WTC11 (cell line): ENCODE measurements around the gene LGR4.

Experiments
- FOXJ3 ChIP-seq: sonication (generic); formaldehyde crosslinking; IDR thresholded peaks from 2 replicates; pipeline ENCODE4 v1.9.0; 2021; ENCODE audit warnings: missing genetic modification reagents, mild to moderate bottlenecking, borderline replicate concordance
- SMAD3 ChIP-seq: sonication (generic); formaldehyde crosslinking; IDR thresholded peaks from 2 replicates; pipeline ENCODE4 v1.8.0; 2022; ENCODE audit warnings: missing genetic modification reagents, mild to moderate bottlenecking, borderline replicate concordance
- SP1 ChIP-seq: sonication (generic); formaldehyde crosslinking; conservative IDR thresholded peaks from 2 replicates; pipeline ENCODE4 v1.8.1; 2022; ENCODE audit warnings: missing genetic modification reagents
- ZNF121 ChIP-seq: sonication (generic); formaldehyde crosslinking; IDR thresholded peaks from 2 replicates; pipeline ENCODE4 v1.8.0; 2023; ENCODE audit warnings: missing genetic modification reagents
- ZNF263 ChIP-seq: sonication (generic); formaldehyde crosslinking; IDR thresholded peaks from 2 replicates; pipeline ENCODE4 v1.8.1; 2022; ENCODE audit warnings: low read depth, mild to moderate bottlenecking, moderate library complexity, missing genetic modification reagents
- ZNF317 ChIP-seq: sonication (generic); formaldehyde crosslinking; IDR thresholded peaks from 2 replicates; pipeline ENCODE4 v1.8.1; 2023; ENCODE audit warnings: low read depth, mild to moderate bottlenecking, moderate library complexity, missing genetic modification reagents, borderline replicate concordance
- TF ChIP-seq, protein P1 (sequence below): fragments of 200-600 bp; IDR thresholded peaks from 2 replicates; pipeline ENCODE4 v1.8.0; 2022; ENCODE audit warnings: antibody characterized with exemption
- TF ChIP-seq, protein P2 (sequence below): sonication (generic); formaldehyde crosslinking; IDR thresholded peaks from 2 replicates; pipeline ENCODE4 v1.8.1; 2022; ENCODE audit warnings: mild to moderate bottlenecking, missing genetic modification reagents, moderate library complexity, borderline replicate concordance
- TF ChIP-seq, protein P3 (sequence below): sonication (generic); formaldehyde crosslinking; IDR thresholded peaks from 2 replicates; pipeline ENCODE4 v1.8.1; 2023; ENCODE audit warnings: mild to moderate bottlenecking, moderate library complexity, missing genetic modification reagents

DNA sequence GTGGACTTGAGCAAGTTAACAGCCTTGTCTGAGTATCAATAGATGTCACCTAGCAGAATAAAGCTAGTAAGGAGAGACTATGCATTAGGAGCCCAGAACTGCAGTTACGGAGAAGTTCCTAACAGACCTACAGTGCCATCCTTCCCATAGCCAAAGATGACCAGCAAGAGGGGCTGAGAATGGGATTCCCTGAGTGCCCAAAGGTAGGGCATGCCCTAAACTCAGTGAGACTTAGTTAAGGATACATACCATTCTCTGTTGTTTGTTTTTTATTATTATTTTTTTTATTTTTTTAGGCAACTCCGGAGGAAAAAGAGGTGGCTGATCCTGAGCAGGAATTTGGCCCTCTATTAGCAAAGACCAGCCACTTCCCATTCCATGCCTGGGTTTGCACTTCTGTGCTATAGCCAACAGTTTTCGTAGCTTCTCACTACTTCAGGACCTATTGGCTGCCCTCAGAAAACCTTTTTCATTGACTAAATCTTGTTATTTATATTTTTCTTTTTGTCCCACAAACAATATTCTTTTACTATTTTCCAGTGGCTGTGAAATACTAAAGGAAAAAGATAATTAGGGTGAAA, 76.2 kb downstream of the LGR4 start:
- no peak for TF ChIP-seq SP1 (CRISPR knock-in tag)
- TF ChIP-seq, protein P1, sequence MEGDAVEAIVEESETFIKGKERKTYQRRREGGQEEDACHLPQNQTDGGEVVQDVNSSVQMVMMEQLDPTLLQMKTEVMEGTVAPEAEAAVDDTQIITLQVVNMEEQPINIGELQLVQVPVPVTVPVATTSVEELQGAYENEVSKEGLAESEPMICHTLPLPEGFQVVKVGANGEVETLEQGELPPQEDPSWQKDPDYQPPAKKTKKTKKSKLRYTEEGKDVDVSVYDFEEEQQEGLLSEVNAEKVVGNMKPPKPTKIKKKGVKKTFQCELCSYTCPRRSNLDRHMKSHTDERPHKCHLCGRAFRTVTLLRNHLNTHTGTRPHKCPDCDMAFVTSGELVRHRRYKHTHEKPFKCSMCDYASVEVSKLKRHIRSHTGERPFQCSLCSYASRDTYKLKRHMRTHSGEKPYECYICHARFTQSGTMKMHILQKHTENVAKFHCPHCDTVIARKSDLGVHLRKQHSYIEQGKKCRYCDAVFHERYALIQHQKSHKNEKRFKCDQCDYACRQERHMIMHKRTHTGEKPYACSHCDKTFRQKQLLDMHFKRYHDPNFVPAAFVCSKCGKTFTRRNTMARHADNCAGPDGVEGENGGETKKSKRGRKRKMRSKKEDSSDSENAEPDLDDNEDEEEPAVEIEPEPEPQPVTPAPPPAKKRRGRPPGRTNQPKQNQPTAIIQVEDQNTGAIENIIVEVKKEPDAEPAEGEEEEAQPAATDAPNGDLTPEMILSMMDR, result no peak
- no peak for TF ChIP-seq ZNF317 (CRISPR knock-in tag)
- TF ChIP-seq, protein P2, sequence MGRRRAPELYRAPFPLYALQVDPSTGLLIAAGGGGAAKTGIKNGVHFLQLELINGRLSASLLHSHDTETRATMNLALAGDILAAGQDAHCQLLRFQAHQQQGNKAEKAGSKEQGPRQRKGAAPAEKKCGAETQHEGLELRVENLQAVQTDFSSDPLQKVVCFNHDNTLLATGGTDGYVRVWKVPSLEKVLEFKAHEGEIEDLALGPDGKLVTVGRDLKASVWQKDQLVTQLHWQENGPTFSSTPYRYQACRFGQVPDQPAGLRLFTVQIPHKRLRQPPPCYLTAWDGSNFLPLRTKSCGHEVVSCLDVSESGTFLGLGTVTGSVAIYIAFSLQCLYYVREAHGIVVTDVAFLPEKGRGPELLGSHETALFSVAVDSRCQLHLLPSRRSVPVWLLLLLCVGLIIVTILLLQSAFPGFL (CRISPR knock-in tag), result no peak
- TF ChIP-seq, protein P3, sequence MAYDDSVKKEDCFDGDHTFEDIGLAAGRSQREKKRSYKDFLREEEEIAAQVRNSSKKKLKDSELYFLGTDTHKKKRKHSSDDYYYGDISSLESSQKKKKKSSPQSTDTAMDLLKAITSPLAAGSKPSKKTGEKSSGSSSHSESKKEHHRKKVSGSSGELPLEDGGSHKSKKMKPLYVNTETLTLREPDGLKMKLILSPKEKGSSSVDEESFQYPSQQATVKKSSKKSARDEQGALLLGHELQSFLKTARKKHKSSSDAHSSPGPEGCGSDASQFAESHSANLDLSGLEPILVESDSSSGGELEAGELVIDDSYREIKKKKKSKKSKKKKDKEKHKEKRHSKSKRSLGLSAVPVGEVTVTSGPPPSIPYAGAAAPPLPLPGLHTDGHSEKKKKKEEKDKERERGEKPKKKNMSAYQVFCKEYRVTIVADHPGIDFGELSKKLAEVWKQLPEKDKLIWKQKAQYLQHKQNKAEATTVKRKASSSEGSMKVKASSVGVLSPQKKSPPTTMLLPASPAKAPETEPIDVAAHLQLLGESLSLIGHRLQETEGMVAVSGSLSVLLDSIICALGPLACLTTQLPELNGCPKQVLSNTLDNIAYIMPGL (CRISPR knock-in tag), result no peak
- TF ChIP-seq SMAD3 (CRISPR knock-in tag), result no peak
- no peak for TF ChIP-seq ZNF121 (CRISPR knock-in tag)
- no peak for TF ChIP-seq ZNF263 (CRISPR knock-in tag)
- no peak for TF ChIP-seq FOXJ3 (CRISPR knock-in tag)
